HG02970 (cell line): ENCODE results near the gene UACA.
"Not testable (repeated sequence)": the region's sequence is repeated elsewhere in the genome, so short reads cannot be mapped to it uniquely, and the experiment has no call there.

ENCODE experiments used
- ATAC-seq: cut with Tn5 transposase; IDR thresholded peaks from one replicate; pipeline ENCODE4 v1.9.1; 2021; ENCODE audit warnings: mild to moderate bottlenecking, moderate library complexity, moderate number of reproducible peaks; ENCODE audit not compliant: unreplicated experiment, low FRiP score

Gene UACA

GRCh38 chr15:70632079-70632478 lies 131.3 kb downstream of the UACA start:
- no peak for ATAC-seq

GRCh38 chr15:70629735-70630273 lies 133.6 kb downstream of the UACA start:
- no peak for ATAC-seq

GRCh38 chr15:70628549-70628896 lies 134.8 kb downstream of the UACA start:
- ATAC-seq = no peak

- ATAC-seq = no peak
Observed at GRCh38 chr15:70627734-70628548, 135.4 kb downstream of the UACA start.

- no peak for ATAC-seq
Observed at GRCh38 chr15:70627322-70627721, 136.0 kb downstream of the UACA start.

- ATAC-seq = no peak
Observed at GRCh38 chr15:70625438-70625837, 137.9 kb downstream of the UACA start.

- no peak for ATAC-seq
Observed at GRCh38 chr15:70625011-70625410, 138.3 kb downstream of the UACA start.

GRCh38 chr15:70618929-70619328 lies 144.4 kb downstream of the UACA start:
- ATAC-seq = no peak

- ATAC-seq = no peak
Observed at GRCh38 chr15:70617911-70618287, 145.5 kb downstream of the UACA start.

GRCh38 chr15:70617076-70617910 lies 146.1 kb downstream of the UACA start:
- no peak for ATAC-seq

GRCh38 chr15:70616311-70616756 lies 147.0 kb downstream of the UACA start:
- not testable (repeated sequence) for ATAC-seq

GRCh38 chr15:70615435-70616310 lies 147.7 kb downstream of the UACA start:
- no peak for ATAC-seq

GRCh38 chr15:70614221-70614620 lies 149.1 kb downstream of the UACA start:
- no peak for ATAC-seq

- ATAC-seq = no peak
Observed at GRCh38 chr15:70613271-70613670, 150.1 kb downstream of the UACA start.

GRCh38 chr15:70611286-70611685 lies 152.1 kb downstream of the UACA start:
- ATAC-seq = no peak

GRCh38 chr15:70610541-70610940 lies 152.8 kb downstream of the UACA start:
- ATAC-seq = no peak

GRCh38 chr15:70609889-70610288 lies 153.5 kb downstream of the UACA start:
- no peak for ATAC-seq

GRCh38 chr15:70608144-70608543 lies 155.2 kb downstream of the UACA start:
- ATAC-seq = no peak

- ATAC-seq = no peak
Observed at GRCh38 chr15:70605606-70606410, 157.6 kb downstream of the UACA start.
